GM19438 (cell line): Measurements from ENCODE around the gene NLRP11.
"Not testable (repeated sequence)": the region's sequence is repeated elsewhere in the genome, so short reads cannot be mapped to it uniquely, and the experiment has no call there.

ENCODE experiments used
- ATAC-seq: cut with Tn5 transposase; IDR thresholded peaks from one replicate; pipeline ENCODE4 v1.9.1; 2021; ENCODE audit warnings: low read depth; ENCODE audit not compliant: unreplicated experiment

Gene NLRP11

GRCh38 chr19:55781112-55781511 lies 50.7 kb downstream of the NLRP11 start:
- ATAC-seq = no peak

GRCh38 chr19:55778331-55778730 lies 53.5 kb downstream of the NLRP11 start:
- ATAC-seq = no peak

- ATAC-seq = no peak
Measured at GRCh38 chr19:55777528-55777927, 54.3 kb downstream of the NLRP11 start.

GRCh38 chr19:55769632-55770031 lies 62.2 kb downstream of the NLRP11 start:
- not testable (repeated sequence) for ATAC-seq

GRCh38 chr19:55768818-55769217 lies 63.0 kb downstream of the NLRP11 start, which contains the start of gene RFPL4AL1:
RFPL4AL1 (plus strand) TSS chr19:55769118; CDS start chr19:55771805, 2,687 bp downstream.
- not testable (repeated sequence) for ATAC-seq

GRCh38 chr19:55766466-55766865 lies 65.3 kb downstream of the NLRP11 start:
- no peak for ATAC-seq

GRCh38 chr19:55758797-55759196 lies 73.0 kb downstream of the NLRP11 start, which contains the start of gene RFPL4A:
RFPL4A (plus strand) TSS chr19:55759097; CDS start chr19:55761801, 2,704 bp downstream.
- ATAC-seq = not testable (repeated sequence)

GRCh38 chr19:55756808-55757207 lies 75.0 kb downstream of the NLRP11 start:
- not testable (repeated sequence) for ATAC-seq

- ATAC-seq = no peak
Measured at GRCh38 chr19:55753401-55753800, 78.4 kb downstream of the NLRP11 start.

GRCh38 chr19:55750715-55751114 lies 81.1 kb downstream of the NLRP11 start:
- no peak for ATAC-seq

- no peak for ATAC-seq
Measured at GRCh38 chr19:55738302-55738701, 93.5 kb downstream of the NLRP11 start, which contains the start of gene NLRP9. NLRP9 (minus strand) TSS chr19:55738402; CDS start chr19:55738374, 28 bp downstream.
